ENCODE measurements around the gene NT5C1A.

- TF ChIP-seq CTCF (conservative IDR thresholded peaks at IDR 0.05; ENCODE audit: low read length) (no peak), EZH2phosphoT487 (IDR thresholded peaks at IDR 0.05; ENCODE audit: borderline replicate concordance) (no peak)
Measured at GRCh38 chr1:39662861-39663260, 9.0 kb downstream of the NT5C1A start.
